ENCODE measurements around the gene ZNF718. TPM values are rescaled to one million over a fixed set of nuclear protein-coding genes. Genes with fewer than 3 reads are reported as not detected.

The ZNF718 gene
- total and polyA plus RNA-seq, 10 of the 15 experiments (the other 5 are each of a cell fraction or from before 2014, with no cell fraction given) = 1.1 to 7.0 (median 3.9) TPM

- TF ChIP-seq ZNF687 (IDR thresholded peaks at IDR 0.05) (no peak), BHLHE40 (IDR thresholded peaks at IDR 0.05; ENCODE audit: borderline replicate concordance in 1 of 2, low read depth in 2 of 2, low read length in 1 of 2) (peak in 1 of 2 experiments; percentile 6; a peak in 1 of 4 replicates), ASH2L (IDR thresholded peaks at IDR 0.05; ENCODE audit: borderline replicate concordance, low read depth) (no peak), HDAC6 (IDR thresholded peaks at IDR 0.05; ENCODE audit: unreplicated experiment) (no peak), PML (IDR thresholded peaks at IDR 0.05; ENCODE audit: low read length) (0 out of 2 replicates have a peak, but pooled peaks have one; percentile 67), KDM1A (IDR thresholded peaks at IDR 0.05; ENCODE audit: borderline replicate concordance) (no peak), CREM (IDR thresholded peaks at IDR 0.05; ENCODE audit: low read depth) (peak; percentile 59; the same call in 1 of the 2 replicates), POLR2AphosphoS2 (IDR thresholded peaks at IDR 0.05; ENCODE audit: low read depth, low read length) (peak; percentile 66; the same call in 1 of the 2 replicates), KLF5 (IDR thresholded peaks at IDR 0.05; ENCODE audit: partially characterized antibody) (peak; percentile 48), BMI1 (IDR thresholded peaks at IDR 0.05; ENCODE audit: borderline replicate concordance) (no peak), GATAD2B (conservative IDR thresholded peaks at IDR 0.05; ENCODE audit: low read depth) (peak; percentile 52; the same call in 1 of the 2 replicates), CHD2 (IDR thresholded peaks at IDR 0.05; ENCODE audit: borderline replicate concordance, low read depth, low read length) (peak; percentile 90), ZNF207 (IDR thresholded peaks at IDR 0.05; ENCODE audit: borderline replicate concordance) (no peak), FOXK2 (IDR thresholded peaks at IDR 0.05) (no peak), NR2F1 (conservative IDR thresholded peaks at IDR 0.05) (no peak), E2F8 (IDR thresholded peaks at IDR 0.05; ENCODE audit: low read depth, partially characterized antibody) (peak; percentile 74), IRF5 (IDR thresholded peaks at IDR 0.05; ENCODE audit: borderline replicate concordance) (no peak), CBX5 (IDR thresholded peaks at IDR 0.05; ENCODE audit: low read depth) (0 out of 2 replicates have a peak, but pooled peaks have one; percentile 35), EGR1 (IDR thresholded peaks at IDR 0.05; ENCODE audit: borderline replicate concordance in 1 of 2, low read depth in 2 of 2, low read length in 2 of 2) (peak in 1 of 2 experiments; percentile 41; a peak in 1 of 3 replicates)
- TF ChIP-seq, protein P1, sequence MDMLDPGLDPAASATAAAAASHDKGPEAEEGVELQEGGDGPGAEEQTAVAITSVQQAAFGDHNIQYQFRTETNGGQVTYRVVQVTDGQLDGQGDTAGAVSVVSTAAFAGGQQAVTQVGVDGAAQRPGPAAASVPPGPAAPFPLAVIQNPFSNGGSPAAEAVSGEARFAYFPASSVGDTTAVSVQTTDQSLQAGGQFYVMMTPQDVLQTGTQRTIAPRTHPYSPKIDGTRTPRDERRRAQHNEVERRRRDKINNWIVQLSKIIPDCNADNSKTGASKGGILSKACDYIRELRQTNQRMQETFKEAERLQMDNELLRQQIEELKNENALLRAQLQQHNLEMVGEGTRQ (IDR thresholded peaks at IDR 0.05; ENCODE audit: borderline replicate concordance, low read depth, low read length) = no peak
Observed at GRCh38 chr4:124275-125081, at the start of gene ZNF718 (continued).

All from GM12878 (cell line).